Measurements from ENCODE around the gene KNG1.

Gene KNG1

GRCh38 chr3:186772281-186772694 lies 55.1 kb downstream of the KNG1 start:
- peak; percentile 3 for TF ChIP-seq CTCF (IDR thresholded peaks at IDR 0.05; ENCODE audit: borderline replicate concordance, control extremely low read depth, extremely low read depth, insufficient read depth, missing control alignments)
- in situ Hi-C loops (cut with MboI; ENCODE audit: low sequenced_read_pairs, unreplicated experiment), result no loop called here

GRCh38 chr3:186772701-186773417 lies 55.7 kb downstream of the KNG1 start:
- peak; percentile 86 for DNase-seq (ENCODE audit: low spot score)
- in situ Hi-C loops (cut with MboI; ENCODE audit: low sequenced_read_pairs, unreplicated experiment), result no loop called here
- no peak for TF ChIP-seq CTCF (IDR thresholded peaks at IDR 0.05; ENCODE audit: borderline replicate concordance, control extremely low read depth, extremely low read depth, insufficient read depth, missing control alignments)

More at GRCh38 chr3:186772281-186772694, 55.1 kb downstream of the KNG1 start:
- DNase-seq (ENCODE audit: low spot score), result no peak

GRCh38 chr3:186775999-186776398 lies 58.8 kb downstream of the KNG1 start:
- no peak for TF ChIP-seq CTCF (IDR thresholded peaks at IDR 0.05; ENCODE audit: borderline replicate concordance, control extremely low read depth, extremely low read depth, insufficient read depth, missing control alignments)
- in situ Hi-C loops (cut with MboI; ENCODE audit: low sequenced_read_pairs, unreplicated experiment), result no loop called here
- no peak for DNase-seq (ENCODE audit: low spot score)

GRCh38 chr3:186779204-186779603 lies 62.0 kb downstream of the KNG1 start:
- in situ Hi-C loops (cut with MboI; ENCODE audit: low sequenced_read_pairs, unreplicated experiment), result no loop called here
- no peak for TF ChIP-seq CTCF (IDR thresholded peaks at IDR 0.05; ENCODE audit: borderline replicate concordance, control extremely low read depth, extremely low read depth, insufficient read depth, missing control alignments)
- DNase-seq (ENCODE audit: low spot score), result no peak

- in situ Hi-C loops (cut with MboI; ENCODE audit: low sequenced_read_pairs, unreplicated experiment), result no loop called here
- DNase-seq (ENCODE audit: low spot score), result peak; percentile 58
- TF ChIP-seq CTCF (IDR thresholded peaks at IDR 0.05; ENCODE audit: borderline replicate concordance, control extremely low read depth, extremely low read depth, insufficient read depth, missing control alignments), result no peak
Observed at GRCh38 chr3:186782542-186783057, 65.4 kb downstream of the KNG1 start.

GRCh38 chr3:186783058-186783730 lies 66.0 kb downstream of the KNG1 start, which contains the start of gene EIF4A2:
Gene EIF4A2 (plus strand): TSS chr3:186783577. CDS start chr3:186783611, 34 bp downstream.
- DNase-seq (ENCODE audit: low spot score), result peak; percentile 94
- TF ChIP-seq CTCF (IDR thresholded peaks at IDR 0.05; ENCODE audit: borderline replicate concordance, control extremely low read depth, extremely low read depth, insufficient read depth, missing control alignments), result no peak
- in situ Hi-C loops (cut with MboI; ENCODE audit: low sequenced_read_pairs, unreplicated experiment), result no loop called here
